Body of pancreas (tissue), 4 donors: ENCODE measurements around the gene POFUT2. TPM values are rescaled to one million over a fixed set of nuclear protein-coding genes. Genes with fewer than 3 reads are reported as not detected.

Experiments used
- ATAC-seq: fragments of 150-250 bp; one replicate; pipeline ENCODE4 v1.9.1; 2016
- DNase-seq, 4 donors: peaks; one replicate each; pipeline ENCODE4 v3.0.0-alpha.2; 2019
- H3K27ac ChIP-seq, 4 donors: fragments of 200-600 bp; sonication (generic); 1 replicate in 3 of 4; 2 replicates in 1 of 4; pipeline versions ENCODE4 v1.5.1 to v1.6.1; 2016 to 2019; ENCODE audit warnings: mild to moderate bottlenecking in 1 of 4, mixed read lengths in 1 of 4, moderate library complexity in 1 of 4
- H3K27me3 ChIP-seq, 2 donors: fragments of 200-600 bp; sonication (generic); one replicate each; pipeline ENCODE4 v1.6.0; 2016; ENCODE audit warnings: mild to moderate bottlenecking in 1 of 2
- H3K36me3 ChIP-seq, 2 donors: fragments of 200-600 bp; sonication (generic); replicated peaks in 1 of 2; 2 replicates each; pipeline ENCODE4 v1.5.1; 2016; ENCODE audit warnings: low read depth in 2 of 2; ENCODE audit not compliant: insufficient read depth in 1 of 2
- H3K4me1 ChIP-seq: fragments of 200-600 bp; sonication (generic); one replicate; pipeline ENCODE4 v1.6.0; 2016
- H3K4me3 ChIP-seq, 2 donors: fragments of 200-600 bp; sonication (generic); 1 replicate in 1 of 2; 2 replicates in 1 of 2; pipeline ENCODE4 v1.5.1; 2016 to 2019
- H3K9me3 ChIP-seq, 3 donors: fragments of 200-600 bp; sonication (generic); 1 replicate in 2 of 3; 2 replicates in 1 of 3; pipeline ENCODE4 v1.5.1; 2016
- CTCF ChIP-seq, 7 experiments: fragments of 450-650 bp in 4 of 7; fragments of 200-600 bp in 3 of 7; sonication (generic) in 3 of 7; IDR thresholded peaks; one replicate each; pipeline ENCODE4 v1.5.1; 2016 to 2019; ENCODE audit warnings: antibody characterized with exemption in 7 of 7
- POLR2A ChIP-seq, 3 donors: fragments of 450-650 bp; IDR thresholded peaks; one replicate each; pipeline ENCODE4 v1.6.1; 2016; ENCODE audit warnings: antibody characterized with exemption in 3 of 3, mild to moderate bottlenecking in 2 of 3
- WGBS, 2 donors: methylation state at CpG; one replicate each; pipeline ENCODE4 v1.1.5; 2017; 5-methylcytosine and 5-hydroxymethylcytosine counted together
- intact Hi-C: fragments of 100-400 bp; cut with DNase I; formaldehyde crosslinking; loops from one replicate; pipeline ENCODE4 v1.15.1; 2023
- total RNA-seq, 2 donors: library from RNA; depleted of rRNA; stranded (reverse); fragments of >200 nt; gene quantifications; one replicate each; pipeline ENCODE4 v1.1.0, GENCODE V29; 2016

Gene POFUT2
- total RNA-seq, 2 donors from 2014 or later: 16.3 to 46.1 TPM

- no peak overlapping the region for H3K4me3 ChIP-seq
- no peaks in the 10 kb centered on the region for H3K9me3 ChIP-seq
- intact Hi-C loops: loop anchor here (10.0 kb wide), 1 partner anchor 150 kb away; no protein-coding TSS in a partner anchor
- no peaks in the 10 kb centered on the region for H3K27me3 ChIP-seq
- H3K4me1 ChIP-seq: peaks cover 45% of the 10 kb centered on the region
- 44 to 50% methylated on average over 38 to 40 of the region's 40 CpGs for WGBS, 2 donors
- H3K36me3 ChIP-seq: no peaks in the 10 kb centered on the region
- DNase-seq (peak; percentile 45 to 70 (median 60)), ATAC-seq (peak; percentile 47)
- peak overlapping the region; percentile 18 to 78 (median 60) for H3K27ac ChIP-seq
- TF ChIP-seq POLR2A (IDR thresholded peaks at IDR 0.05) (peak in 1 of 3 donors; percentile 6), CTCF (IDR thresholded peaks at IDR 0.05) (no peak)
Observed at GRCh38 chr21:45294509-45295291, 7.0 kb upstream of the POFUT2 start.

DNA sequence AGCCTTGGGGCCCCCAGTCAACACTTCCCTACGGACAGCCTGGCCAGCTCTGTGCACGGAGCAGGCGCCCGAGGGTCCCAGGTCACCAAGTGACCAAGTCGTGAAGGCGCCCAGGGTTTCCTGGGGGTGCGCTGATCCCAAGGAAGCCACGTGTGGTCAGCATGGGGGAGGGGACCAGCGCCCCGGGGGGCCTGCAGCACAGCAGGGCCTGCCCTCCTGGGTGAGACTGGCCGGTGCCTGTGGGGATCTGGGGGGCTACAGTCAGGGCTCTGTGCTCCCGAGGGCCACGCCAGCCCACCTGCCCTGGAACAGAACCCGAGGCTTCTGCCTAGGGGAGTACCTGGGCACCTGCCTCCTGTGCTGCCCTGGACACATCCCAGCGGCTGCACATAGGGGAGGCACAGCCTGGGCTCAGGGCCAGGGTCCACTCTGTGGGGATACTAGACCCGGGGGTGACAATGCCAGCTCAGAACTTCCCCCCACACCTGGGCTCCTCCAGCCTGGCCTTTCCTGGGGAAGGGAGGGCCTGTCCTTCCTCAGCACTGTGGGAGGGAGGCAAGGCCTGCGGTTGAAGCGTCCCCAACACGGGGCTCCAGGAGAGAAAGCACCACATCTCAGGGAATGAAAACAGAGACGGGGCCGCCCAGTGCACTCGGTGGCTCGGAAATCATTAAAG is 6.2 kb upstream of the POFUT2 start:
- H3K36me3 ChIP-seq: no peaks in the 10 kb centered on the region
- no peak overlapping the region for H3K4me3 ChIP-seq
- peaks cover 46% of the 10 kb centered on the region for H3K4me1 ChIP-seq
- H3K27ac ChIP-seq: peak overlapping the region; percentile 46 to 78 (median 60)
- ATAC-seq (no peak), DNase-seq (peak in 1 of 4 donors; percentile 13)
- H3K27me3 ChIP-seq: no peaks in the 10 kb centered on the region
- no peaks in the 10 kb centered on the region for H3K9me3 ChIP-seq
- TF ChIP-seq POLR2A (IDR thresholded peaks at IDR 0.05): no peak
- WGBS, 2 donors: 51% methylated on average over 6 to 23 of the region's 23 CpGs
- intact Hi-C loops: loop anchor here (10.0 kb wide), 1 partner anchor 151 kb away; no protein-coding TSS in a partner anchor

DNA sequence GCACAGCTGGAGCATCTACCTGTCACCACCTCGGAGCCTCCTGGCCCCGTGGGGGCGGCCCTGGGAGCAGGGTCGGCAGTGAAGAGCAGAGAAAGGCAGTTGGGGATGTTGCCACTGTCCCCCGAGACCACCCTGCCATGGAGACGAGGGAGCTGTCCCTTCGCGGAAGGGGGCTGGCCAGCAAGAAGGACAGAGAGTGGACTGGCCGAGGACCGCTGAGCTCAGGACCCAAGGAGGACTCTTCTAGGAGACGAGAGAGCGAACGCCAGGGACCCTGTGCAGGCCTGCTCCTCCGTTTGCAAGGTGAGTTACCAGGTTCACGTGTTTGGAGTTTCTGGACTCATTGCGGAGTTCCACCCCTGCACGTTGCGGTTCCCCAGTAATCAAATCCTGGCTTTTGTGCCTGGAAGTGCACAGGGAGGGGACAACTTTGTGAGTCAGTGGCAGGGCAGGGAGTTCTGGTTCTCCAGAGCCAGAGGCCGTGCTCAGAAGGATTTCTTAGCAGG is 5.6 kb upstream of the POFUT2 start:
- H3K9me3 ChIP-seq: no peaks in the 10 kb centered on the region
- ATAC-seq (no peak), DNase-seq (peak in 1 of 4 donors; percentile 20)
- H3K4me1 ChIP-seq: peaks cover 52% of the 10 kb centered on the region
- H3K36me3 ChIP-seq: no peaks in the 10 kb centered on the region
- TF ChIP-seq CTCF (IDR thresholded peaks at IDR 0.05): no peak
- no peak for TF ChIP-seq POLR2A (IDR thresholded peaks at IDR 0.05)
- peak overlapping the region in 3 of 4 donors; percentile 53 to 78 (median 66) for H3K27ac ChIP-seq
- 55 to 63% methylated on average over 9 to 19 of the region's 19 CpGs for WGBS, 2 donors
- H3K4me3 ChIP-seq: no peak overlapping the region
- no peaks in the 10 kb centered on the region for H3K27me3 ChIP-seq
- intact Hi-C loops: loop anchor here (10.0 kb wide), 1 partner anchor 152 kb away; no protein-coding TSS in a partner anchor

- H3K27ac ChIP-seq: peak overlapping the region in 3 of 4 donors; percentile 50 to 78 (median 59)
- no peaks in the 10 kb centered on the region for H3K27me3 ChIP-seq
- intact Hi-C loops: loop anchor here (10.0 kb wide), 1 partner anchor 152 kb away; no protein-coding TSS in a partner anchor
- ATAC-seq (peak; percentile 69), DNase-seq (peak; percentile 83 to 88 (median 86))
- peaks cover 52% of the 10 kb centered on the region for H3K4me1 ChIP-seq
- H3K36me3 ChIP-seq: no peaks in the 10 kb centered on the region
- H3K4me3 ChIP-seq: no peak overlapping the region
- TF ChIP-seq POLR2A (IDR thresholded peaks at IDR 0.05) (no peak), CTCF (IDR thresholded peaks at IDR 0.05) (peak; percentile 96 to 98 (median 97))
- WGBS, 2 donors: 16 to 27% methylated on average over 12 to 24 of the region's 24 CpGs
- no peaks in the 10 kb centered on the region for H3K9me3 ChIP-seq
Observed at GRCh38 chr21:45292399-45293219, 4.9 kb upstream of the POFUT2 start.
